HG03175 (cell line): Measurements from ENCODE around the gene ADAP1.
"Not testable (repeated sequence)": the region's sequence is repeated elsewhere in the genome, so short reads cannot be mapped to it uniquely, and the experiment has no call there.

Experiments
- ATAC-seq: cut with Tn5 transposase; IDR thresholded peaks from one replicate; pipeline ENCODE4 v1.9.1; 2021; ENCODE audit warnings: mild to moderate bottlenecking, moderate library complexity; ENCODE audit not compliant: unreplicated experiment

ADAP1 gene, protein sequence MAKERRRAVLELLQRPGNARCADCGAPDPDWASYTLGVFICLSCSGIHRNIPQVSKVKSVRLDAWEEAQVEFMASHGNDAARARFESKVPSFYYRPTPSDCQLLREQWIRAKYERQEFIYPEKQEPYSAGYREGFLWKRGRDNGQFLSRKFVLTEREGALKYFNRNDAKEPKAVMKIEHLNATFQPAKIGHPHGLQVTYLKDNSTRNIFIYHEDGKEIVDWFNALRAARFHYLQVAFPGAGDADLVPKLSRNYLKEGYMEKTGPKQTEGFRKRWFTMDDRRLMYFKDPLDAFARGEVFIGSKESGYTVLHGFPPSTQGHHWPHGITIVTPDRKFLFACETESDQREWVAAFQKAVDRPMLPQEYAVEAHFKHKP

DNA sequence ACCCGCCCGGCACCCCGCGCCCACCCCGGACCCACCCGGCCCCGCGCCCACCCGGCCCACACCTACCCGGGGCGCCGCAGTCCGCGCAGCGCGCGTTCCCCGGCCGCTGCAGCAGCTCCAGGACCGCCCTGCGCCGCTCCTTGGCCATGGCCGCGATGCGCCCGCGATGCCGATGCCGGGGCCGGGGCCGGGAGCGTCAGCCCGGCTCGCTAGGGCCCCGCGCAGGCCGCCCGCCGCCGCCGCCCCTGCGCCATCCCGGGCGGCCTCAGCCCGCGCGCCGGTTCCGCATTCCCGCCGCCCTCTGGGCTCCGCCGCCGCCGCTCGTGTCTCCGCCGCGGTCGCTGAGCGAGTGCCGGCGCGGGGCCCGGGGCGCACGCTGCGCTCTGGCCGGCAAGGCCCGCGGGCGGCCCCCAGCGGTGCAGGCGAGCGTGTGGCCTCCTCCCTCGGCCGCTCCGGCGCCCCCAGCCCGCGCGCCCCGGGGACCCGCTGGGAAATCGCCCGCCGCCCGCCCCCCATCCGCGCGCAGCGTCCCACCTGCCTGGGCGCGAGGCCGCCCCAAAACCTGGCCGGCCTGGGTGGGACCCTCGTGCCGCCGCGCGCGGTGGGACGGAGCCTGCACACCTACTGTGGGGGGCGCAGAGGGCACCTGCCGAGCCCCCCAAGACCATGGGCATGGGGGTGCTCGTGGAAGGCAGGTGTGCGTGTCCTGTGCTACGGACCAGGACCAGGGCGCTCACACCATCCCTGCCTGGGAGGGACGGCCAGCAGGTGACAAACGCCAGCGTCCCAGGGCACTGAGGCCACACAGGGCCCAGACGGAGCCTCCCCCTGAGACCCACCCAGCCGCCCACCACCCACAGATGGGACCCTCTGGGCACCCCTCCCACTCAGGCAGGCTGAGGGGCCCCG lies at the start of gene ADAP1:
ADAP1 (minus strand) TSS at position 351 of the 909 bp plus-strand sequence; CDS start at position 148, 203 bp downstream.
- peak; percentile 56 for ATAC-seq

DNA sequence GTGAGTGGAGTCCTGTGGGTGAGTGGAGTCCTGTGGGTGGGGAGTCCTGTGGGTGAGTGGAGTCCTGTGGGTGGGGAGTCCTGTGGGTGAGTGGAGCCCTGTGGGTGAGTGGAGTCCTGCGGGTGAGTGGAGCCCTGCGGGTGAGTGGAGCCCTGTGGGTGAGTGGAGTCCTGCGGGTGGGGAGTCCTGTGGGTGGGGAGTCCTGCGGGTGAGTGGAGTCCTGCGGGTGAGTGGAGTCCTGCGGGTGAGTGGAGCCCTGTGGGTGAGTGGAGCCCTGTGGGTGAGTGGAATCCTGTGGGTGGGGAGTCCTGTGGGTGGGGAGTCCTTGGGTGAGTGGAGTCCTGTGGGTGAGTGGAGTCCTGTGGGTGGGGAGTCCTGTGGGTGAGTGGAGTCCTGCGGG lies 48.0 kb upstream of the ADAP1 start:
- not testable (repeated sequence) for ATAC-seq

DNA sequence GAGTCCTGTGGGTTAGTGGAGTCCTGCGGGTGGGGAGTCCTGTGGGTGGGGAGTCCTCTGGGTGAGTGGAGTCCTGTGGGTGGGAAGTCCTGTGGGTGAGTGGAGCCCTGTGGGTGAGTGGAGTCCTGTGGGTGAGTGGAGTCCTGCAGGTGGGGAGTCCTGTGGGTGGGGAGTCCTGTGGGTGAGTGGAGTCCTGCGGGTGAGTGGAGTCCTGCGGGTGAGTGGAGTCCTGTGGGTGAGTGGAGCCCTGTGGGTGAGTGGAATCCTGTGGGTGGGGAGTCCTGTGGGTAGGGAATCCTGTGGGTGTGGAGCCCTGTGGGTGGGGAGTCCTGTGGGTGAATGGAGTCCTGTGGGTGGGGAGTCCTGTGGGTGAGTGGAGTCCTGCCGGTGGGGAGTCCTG lies 47.5 kb upstream of the ADAP1 start:
- not testable (repeated sequence) for ATAC-seq

DNA sequence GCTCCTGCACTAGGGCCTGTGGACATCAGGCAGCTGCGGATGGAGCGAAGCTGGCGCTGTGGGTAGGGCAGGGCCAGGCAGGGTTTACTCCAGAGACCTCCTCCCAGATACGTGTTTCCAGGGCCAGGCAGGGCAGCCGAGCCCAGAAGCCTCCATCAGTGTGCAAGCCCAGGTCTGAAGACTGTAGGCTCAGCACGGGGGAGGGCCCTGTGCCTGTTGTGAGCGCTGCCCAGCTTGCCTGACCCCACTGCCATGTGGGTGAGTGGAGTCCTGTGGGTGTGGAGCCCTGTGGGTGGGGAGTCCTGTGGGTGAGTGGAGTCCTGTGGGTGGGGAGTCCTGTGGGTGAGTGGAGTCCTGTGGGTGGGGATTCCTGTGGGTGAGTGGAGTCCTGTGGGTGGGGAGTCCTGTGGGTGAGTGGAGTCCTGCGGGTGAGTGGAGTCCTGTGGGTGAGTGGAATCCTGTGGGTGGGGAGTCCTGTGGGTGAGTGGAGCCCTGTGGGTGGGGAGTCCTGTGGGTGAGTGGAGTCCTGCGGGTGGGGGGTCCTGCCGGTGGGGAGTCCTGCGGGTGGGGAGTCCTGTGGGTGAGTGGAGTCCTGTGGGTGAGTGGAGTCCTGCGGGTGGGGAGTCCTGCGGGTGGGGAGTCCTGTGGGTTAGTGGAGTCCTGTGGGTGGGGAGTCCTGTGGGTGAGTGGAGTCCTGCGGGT lies 46.7 kb upstream of the ADAP1 start:
- not testable (repeated sequence) for ATAC-seq

DNA sequence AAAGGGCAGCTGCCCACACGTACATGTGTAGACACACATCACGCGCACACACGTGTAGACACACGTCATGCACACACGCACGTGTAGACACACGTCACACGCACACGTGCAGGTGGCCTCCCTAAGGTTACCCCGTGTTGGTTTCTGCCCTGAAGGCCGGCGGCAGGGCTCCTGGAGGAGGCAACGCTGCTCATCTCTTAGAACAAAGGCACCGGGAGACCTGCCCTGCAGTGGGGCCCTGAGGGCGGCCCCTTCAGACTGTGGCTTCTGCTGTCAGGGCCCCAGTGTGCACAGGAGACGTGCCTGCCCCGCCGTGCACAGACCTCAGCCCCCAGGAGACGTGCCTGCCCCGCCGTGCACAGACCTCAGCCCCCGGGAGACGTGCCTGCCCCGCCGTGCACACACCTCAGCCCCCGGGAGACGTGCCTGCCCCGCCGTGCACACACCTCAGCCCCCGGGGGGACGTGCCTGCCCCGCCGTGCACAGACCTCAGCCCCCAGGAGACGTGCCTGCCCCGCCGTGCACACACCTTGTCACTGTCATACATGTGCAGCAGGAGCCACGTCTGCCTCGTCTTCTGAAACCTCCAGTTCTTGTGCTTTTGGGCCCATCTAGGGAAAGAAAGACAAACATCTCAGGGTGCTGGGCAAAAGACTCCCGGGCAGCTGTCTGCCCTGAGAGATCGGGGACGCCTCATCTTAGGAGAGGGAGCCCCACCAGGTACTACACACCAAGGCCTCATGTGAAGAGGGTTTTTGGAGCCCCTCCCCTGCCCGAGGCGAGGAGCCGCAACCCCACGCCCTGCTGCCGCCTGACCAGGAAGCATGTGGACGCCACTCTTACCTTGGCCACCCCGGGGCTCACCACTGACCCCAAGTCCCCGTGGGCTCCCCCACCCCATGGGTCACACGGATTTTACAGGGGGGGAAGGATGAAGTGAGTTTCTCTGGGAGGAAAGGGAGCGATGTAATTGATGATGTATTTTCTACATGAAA lies 45.8 kb upstream of the ADAP1 start:
- no peak for ATAC-seq

DNA sequence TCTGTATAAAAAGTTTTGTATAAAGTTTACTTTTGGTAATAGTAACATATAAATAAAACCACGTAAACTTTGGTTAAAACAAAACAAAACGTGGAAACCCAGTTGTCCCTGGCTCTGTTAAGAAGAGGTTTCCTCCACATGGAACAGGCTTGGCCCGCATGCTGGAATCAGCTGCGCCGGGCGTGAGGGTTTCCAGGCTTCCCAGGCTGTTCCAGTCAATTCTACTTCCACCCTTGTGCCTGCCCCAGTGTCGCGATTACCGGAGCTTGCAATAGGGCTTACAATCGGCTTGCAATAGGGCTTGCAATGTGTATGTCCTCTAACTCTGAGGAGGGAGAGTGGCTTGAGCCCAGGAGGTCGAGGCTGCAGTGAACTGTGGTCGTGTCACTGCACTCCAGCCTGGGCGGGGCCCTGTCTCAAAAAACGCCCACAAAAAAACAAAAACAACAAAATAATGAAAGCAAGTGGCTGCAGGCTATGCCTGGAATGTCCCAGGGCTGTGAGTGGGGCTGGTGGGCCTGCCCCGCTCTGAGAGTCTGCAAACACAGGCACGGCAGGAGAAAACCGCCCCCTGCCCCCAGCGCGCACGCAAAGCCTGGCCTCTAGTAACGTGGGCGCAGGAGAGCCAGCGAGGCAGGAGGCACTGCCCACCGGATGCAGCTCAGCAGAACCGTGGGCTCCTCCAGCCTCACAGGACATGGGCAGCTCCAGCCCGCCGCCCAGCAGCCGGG lies 44.8 kb upstream of the ADAP1 start:
- ATAC-seq, result no peak

DNA sequence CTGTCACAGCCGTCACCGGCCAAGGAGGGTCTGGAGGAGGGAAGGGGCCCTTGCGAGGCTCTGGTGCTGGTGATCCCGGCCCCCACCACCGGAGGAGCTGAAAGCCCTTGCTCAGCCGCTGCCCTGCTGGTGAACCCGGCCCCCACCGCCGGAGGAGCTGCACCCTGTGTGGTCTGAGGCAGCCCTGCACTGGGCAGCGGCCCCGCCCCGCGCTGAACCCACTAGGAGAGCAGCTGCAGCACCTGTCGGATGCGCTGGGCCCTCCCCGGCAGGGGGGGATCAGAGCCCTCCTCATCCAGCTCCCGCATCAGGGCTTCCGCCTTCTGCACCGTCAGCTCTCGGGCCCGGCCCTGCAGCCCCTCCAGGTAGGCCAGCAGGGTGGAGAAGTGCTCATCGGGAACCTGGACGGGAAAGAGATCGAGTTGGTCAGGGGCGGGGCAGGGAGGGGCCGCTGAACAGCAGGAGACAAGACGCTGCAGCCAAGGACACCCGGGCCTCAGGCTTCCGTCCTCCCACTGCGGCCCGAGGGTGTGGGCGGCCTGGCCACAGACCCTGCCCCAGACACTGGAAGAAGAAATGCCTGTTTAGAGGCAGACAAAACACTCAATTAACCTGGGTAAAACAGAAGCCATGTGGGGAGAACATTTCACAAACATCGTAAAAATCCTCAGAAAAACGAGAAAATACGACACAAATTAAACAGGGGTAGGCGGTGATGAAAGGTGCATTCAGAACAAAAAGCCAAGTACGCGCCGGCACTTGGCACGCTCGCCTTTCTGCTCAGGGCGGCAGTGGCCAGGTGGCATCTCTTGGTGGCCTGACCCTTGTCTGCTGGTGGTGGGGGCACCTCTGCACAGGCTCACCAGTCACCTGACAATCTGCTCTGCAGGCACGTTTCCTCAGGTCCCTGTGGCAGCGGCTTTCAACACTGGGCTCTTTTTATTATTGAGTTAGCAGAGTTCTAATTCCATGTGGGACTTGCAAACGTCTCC lies 43.2 kb upstream of the ADAP1 start:
- no peak for ATAC-seq

DNA sequence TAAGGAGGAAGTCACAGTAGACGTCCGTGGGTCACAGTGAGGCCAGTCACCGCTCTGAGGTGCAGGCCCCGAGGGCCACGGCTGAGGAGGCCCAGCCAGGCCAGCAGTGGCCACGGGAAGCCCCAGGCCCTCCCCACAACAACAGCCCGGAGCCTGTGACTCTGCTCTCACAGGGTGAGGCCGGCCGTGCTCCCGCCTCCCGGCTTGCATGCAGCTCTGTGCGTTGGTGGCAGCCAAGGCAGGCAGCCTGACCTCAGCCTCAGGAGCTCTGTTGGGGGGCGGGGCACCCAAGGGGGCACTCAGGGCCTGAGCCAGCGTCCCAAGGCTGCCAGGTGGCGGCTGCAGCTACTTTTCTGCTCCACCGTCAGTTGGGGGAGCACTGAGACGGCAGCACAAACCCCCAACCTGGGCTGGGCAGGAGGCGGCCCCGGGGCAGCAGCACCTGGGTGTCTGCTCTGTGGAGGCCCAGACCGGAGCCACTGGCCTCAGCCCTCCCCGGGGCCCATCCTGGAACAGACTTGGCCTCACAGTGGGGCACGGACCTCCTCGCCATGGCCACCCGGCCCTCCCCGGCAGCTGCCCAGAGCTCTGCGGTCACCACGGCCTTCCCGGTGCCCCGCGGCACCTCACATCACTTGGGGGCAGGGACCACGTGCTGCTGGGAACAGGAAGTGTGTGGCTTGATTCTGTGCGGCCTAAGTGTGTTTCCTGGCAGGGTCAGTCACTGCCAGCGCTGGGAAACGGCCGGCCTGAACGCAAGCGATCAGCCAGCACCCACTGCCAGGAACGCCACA lies 41.8 kb upstream of the ADAP1 start:
- ATAC-seq, result no peak

DNA sequence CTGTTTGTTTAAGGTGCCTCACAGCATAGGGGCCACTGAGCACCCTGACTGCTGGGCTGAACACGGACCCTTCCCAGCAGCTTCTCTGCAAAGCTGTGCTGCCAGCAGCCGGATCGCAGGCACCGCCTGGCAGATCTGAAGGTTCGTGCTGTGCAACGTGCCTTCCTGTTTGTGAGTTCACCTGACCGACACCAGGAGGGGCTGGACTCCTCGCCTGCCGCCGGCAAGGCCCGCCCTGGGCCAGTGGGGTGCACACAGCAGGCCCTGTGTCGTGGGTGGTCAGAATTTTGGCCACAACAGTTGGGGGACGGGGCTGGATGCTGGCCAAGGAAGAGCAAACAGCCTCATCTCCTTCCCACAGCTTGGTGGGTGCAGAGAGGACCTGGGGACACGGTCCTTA lies 41.1 kb upstream of the ADAP1 start:
- no peak for ATAC-seq

DNA sequence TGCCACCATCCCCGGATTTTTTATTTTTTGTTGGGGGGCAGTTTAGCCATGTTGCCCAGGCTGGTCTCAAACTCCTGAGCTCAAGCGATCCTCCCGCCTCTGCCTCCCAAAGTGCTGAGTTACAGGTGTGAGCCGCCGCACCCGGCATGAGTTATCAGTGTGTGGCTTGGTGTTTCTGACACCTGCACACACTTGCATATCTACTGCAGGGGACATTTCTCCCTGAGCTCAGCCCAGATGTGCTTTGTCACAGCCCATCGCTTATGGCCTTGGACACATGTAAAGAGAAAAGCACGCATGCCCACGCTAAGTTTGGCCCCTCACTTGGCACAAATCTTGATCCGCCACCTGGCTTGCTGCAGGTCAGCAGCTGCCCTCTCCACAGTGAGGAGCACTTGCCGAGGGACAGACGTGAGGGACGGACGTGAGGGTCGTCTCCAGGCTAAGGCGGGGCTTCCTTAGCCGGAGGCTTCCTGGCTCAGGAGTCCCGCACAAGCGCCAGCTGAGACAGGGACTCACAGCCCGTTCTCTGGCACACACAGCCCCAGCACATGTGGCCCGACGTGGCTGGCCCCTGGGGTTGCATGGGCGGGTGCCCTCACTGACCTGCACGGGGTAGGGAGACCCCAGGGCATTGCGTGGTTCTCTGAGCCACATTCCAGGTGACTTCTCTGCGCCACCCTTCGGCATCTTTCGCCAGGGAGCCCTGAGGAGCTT lies 40.3 kb upstream of the ADAP1 start:
- ATAC-seq, result no peak

DNA sequence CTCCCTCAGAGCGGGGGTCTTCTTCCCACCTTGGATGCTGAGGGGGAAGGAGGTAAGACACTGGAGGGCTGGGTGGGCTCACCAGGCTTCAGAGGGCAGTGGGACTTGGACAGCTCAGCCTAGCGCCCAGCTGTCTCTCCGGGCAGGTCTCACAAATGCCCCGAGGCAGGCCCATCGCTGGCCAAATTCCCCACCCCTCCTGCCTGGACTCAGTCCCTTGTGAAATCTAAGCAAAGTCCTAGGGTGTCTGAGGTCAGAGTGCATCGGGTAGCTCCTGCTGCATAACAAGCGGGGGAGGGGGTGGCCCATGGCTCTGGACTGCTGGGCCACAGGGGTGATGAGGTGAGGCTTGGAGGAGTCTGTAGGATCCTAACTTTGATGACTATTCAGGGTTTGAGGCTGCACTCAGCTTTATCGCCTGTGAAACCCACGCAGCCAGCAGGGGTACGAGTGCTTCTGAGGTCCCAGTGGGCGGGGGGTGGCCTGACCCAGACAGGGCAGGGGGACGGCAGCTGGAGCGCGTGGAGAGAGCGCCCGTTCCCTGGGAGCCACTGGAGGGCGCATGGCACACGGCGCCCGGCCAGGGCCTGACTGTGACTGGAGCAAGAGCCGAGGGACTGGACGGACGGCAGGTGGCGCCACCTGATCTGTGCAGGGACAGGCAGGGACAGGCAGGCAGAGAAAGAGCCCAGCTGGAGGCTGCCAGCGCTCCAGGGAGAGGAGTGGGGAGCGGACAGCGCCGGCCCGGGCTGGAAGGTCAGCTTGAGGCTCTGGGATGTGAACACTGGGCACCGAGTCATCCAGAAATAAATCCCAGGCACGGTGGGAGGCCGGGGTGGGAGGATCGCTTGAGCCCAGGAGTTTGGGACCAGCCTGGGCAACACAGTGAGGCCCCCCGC lies 38.5 kb upstream of the ADAP1 start:
- peak; percentile 84 for ATAC-seq

DNA sequence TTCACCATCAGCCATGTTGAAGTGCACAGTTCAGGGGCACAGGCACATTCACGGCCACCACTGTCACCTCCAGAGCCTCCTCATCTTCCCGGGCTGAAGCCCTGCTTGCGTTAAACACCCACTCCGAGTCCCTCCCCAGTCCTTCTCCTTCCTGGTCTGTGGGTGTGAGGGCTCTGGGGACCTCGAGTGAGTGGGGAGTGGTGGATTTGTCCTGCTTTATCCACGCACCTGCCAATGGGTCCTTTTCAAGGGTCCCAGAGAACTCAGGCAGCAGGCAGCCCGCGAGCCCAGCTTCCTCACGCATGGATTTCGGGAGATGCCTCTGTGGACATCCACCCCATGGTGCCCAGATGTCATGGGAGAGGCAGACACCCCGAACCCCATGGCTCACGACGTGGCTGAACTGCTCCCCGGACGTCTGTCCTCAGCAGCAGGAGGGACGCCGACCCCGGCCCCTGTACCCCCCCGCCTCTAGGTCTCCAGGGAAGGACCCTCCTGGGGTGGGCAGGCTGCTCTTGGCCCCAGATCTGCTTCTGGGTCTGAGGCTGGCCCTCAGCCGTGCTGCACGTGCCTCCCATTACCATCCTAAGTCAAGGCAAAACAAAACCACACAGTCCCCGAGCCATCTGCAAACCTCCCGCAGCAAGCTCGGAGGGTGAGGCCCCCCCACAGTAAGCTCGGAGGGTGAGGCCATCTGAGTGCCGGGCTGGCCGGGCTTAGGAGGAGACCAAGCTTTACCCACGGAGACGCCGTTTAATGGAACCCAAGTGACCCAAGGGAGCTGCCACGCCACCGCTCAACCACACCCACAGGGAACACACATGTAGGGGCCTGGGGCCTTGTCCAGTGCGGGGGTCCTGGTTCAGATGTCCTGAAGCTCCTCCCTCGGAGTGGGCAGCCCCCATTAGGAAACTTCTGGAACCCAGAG lies 37.5 kb upstream of the ADAP1 start:
- no peak for ATAC-seq

DNA sequence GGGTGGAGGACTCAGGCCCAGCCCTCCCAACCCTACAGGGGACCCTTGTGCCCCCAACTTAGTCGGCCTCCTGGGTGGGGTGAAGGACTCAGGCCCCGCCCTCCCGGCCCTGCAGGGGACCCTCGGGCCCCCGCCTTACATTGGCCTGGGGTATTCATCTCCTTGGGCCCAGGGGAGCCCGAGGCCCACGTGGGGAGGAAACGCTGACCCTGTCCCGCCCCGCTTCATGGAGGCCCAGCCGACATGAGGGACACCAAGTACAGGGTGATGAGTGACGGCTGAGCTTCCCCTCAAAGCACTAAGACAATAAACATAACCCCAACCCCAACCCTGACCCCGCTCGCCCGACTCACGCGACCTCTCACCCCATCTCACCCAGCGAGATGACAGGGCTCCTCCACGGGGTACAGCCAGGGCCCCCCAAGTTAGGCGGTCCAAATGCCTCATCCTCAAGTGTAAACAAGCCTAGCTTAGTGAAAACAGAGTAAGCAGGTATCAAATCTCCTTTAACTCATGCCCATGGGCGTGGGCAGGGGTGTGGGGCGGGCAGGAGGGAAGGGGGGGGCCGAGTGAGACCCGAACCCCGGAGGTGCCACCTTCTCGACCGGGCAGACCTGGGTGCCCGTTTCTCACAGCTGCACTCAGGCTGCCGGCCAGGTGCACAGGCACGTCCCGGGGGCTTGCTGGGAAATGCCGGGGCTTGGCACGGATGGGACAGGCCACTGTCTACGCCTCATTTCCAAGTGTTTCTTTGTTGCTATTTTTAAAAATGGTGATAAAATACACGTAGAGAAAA lies 36.7 kb upstream of the ADAP1 start:
- no peak for ATAC-seq

DNA sequence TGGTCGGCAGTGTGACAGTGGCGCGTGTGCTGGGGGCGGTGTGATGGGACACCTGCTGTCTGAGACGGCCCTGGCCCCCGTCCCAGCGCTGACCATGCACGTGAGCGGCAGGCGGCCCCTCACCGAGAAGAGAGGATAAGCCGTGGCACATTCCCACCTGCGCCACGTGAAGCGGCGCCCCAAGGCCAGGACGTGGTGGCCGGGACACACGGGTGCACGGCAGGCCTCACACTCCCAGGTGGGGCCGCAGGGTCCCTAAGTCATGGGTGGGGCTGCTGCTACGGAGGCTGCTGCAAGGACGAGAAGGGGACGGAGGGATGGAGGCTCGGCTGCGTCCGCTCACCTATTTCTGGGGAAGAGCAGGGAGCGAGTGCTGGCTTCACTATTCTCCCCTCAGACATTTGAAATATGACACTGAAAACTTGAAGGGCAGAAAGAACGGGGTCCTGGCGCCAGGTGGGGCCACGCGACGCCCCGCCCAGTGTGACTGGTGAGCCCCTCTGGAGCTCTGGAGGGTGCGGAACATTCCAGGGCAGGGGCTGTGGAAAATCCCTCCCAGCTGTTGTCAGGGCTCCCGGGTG lies 36.0 kb upstream of the ADAP1 start:
- ATAC-seq, result no peak
